ENCODE results near the gene LHFPL5.

LHFPL5 gene

GRCh38 chr6:35844290-35844689, 39.1 kb downstream of the LHFPL5 start:
- no peak overlapping the region for H3K27ac ChIP-seq (replicated peaks)
- H3K27me3 ChIP-seq (ENCODE audit: insufficient read depth, poor library complexity, severe bottlenecking) = no peaks in the 10 kb centered on the region
- H3K4me3 ChIP-seq (replicated peaks; ENCODE audit: insufficient read depth, low read length) = no peak overlapping the region
- no peak for DNase-seq (ENCODE audit: low read depth in 1 of 2, low spot score in 1 of 2)
- TF ChIP-seq, protein P1, sequence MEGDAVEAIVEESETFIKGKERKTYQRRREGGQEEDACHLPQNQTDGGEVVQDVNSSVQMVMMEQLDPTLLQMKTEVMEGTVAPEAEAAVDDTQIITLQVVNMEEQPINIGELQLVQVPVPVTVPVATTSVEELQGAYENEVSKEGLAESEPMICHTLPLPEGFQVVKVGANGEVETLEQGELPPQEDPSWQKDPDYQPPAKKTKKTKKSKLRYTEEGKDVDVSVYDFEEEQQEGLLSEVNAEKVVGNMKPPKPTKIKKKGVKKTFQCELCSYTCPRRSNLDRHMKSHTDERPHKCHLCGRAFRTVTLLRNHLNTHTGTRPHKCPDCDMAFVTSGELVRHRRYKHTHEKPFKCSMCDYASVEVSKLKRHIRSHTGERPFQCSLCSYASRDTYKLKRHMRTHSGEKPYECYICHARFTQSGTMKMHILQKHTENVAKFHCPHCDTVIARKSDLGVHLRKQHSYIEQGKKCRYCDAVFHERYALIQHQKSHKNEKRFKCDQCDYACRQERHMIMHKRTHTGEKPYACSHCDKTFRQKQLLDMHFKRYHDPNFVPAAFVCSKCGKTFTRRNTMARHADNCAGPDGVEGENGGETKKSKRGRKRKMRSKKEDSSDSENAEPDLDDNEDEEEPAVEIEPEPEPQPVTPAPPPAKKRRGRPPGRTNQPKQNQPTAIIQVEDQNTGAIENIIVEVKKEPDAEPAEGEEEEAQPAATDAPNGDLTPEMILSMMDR (IDR thresholded peaks at IDR 0.05; ENCODE audit: insufficient read depth, low read length) = no peak
- TF ChIP-seq SPI1 (IDR thresholded peaks at IDR 0.05; ENCODE audit: borderline replicate concordance, low read depth) = no peak
- TF ChIP-seq POLR2AphosphoS5 (IDR thresholded peaks at IDR 0.05; ENCODE audit: low read depth) = no peak
- no peak for TF ChIP-seq GABPA (IDR thresholded peaks at IDR 0.05; ENCODE audit: low read depth)
- TF ChIP-seq, protein P2, sequence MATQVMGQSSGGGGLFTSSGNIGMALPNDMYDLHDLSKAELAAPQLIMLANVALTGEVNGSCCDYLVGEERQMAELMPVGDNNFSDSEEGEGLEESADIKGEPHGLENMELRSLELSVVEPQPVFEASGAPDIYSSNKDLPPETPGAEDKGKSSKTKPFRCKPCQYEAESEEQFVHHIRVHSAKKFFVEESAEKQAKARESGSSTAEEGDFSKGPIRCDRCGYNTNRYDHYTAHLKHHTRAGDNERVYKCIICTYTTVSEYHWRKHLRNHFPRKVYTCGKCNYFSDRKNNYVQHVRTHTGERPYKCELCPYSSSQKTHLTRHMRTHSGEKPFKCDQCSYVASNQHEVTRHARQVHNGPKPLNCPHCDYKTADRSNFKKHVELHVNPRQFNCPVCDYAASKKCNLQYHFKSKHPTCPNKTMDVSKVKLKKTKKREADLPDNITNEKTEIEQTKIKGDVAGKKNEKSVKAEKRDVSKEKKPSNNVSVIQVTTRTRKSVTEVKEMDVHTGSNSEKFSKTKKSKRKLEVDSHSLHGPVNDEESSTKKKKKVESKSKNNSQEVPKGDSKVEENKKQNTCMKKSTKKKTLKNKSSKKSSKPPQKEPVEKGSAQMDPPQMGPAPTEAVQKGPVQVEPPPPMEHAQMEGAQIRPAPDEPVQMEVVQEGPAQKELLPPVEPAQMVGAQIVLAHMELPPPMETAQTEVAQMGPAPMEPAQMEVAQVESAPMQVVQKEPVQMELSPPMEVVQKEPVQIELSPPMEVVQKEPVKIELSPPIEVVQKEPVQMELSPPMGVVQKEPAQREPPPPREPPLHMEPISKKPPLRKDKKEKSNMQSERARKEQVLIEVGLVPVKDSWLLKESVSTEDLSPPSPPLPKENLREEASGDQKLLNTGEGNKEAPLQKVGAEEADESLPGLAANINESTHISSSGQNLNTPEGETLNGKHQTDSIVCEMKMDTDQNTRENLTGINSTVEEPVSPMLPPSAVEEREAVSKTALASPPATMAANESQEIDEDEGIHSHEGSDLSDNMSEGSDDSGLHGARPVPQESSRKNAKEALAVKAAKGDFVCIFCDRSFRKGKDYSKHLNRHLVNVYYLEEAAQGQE (IDR thresholded peaks at IDR 0.05; ENCODE audit: insufficient replicate concordance, low read depth) = no peak

DNA sequence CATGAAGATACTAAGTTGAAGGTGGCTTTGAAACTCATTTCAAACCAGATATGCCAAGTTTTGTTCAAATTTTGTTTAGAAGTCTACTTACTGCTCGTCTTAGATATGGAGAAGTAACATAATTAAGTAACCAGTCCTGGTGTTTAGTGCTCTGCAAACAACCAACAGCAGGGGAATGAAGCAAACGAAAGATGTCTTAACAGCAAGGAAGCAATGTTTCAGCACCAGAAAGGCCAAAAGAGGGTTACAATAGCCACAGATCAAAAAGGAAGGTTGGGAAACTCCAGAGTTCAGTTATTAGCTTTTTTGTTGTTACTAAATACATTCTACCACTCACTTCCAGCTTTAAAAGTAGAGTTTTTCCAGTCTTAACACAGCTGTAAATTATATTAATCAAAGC, 45.1 kb downstream of the LHFPL5 start:
- DNase-seq (ENCODE audit: low read depth in 1 of 2, low spot score in 1 of 2) = peak; percentile 44 to 80
- Histone ChIP-seq H3K27me3 (ENCODE audit: insufficient read depth, poor library complexity, severe bottlenecking) (no peaks in the 10 kb centered on the region), H3K4me3 (replicated peaks; ENCODE audit: insufficient read depth, low read length) (no peak overlapping the region), H3K27ac (replicated peaks) (peak overlapping the region; percentile 81)
- TF ChIP-seq SPI1 (IDR thresholded peaks at IDR 0.05; ENCODE audit: borderline replicate concordance, low read depth) (no peak), GABPA (IDR thresholded peaks at IDR 0.05; ENCODE audit: low read depth) (no peak), POLR2AphosphoS5 (IDR thresholded peaks at IDR 0.05; ENCODE audit: low read depth) (no peak)
- TF ChIP-seq, protein P2 (IDR thresholded peaks at IDR 0.05; ENCODE audit: insufficient replicate concordance, low read depth) = peak; percentile 64
- TF ChIP-seq, protein P1 (IDR thresholded peaks at IDR 0.05; ENCODE audit: insufficient read depth, low read length) = no peak

DNA sequence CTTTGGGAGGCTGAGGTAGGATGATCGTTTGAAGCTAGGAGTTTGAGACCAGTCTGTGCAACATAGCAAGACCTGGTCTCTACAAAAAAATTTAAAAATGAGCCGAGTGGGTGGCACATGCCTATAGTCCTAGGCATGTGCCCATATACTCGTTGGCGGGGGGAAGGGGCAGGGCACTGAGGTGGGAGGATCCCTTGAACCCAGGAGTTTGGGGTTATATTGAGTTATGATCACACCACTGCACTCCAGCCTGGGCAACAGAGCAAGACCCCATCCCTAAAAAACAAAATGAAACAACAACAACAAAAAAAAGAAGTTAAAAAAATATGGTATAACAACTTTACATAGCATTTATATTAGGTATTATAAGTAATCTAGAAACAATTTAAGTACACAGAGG, 47.8 kb downstream of the LHFPL5 start:
- DNase-seq (ENCODE audit: low read depth in 1 of 2, low spot score in 1 of 2) = no peak
- H3K4me3 ChIP-seq (replicated peaks; ENCODE audit: insufficient read depth, low read length) = no peak overlapping the region
- H3K27me3 ChIP-seq (ENCODE audit: insufficient read depth, poor library complexity, severe bottlenecking) = no peaks in the 10 kb centered on the region
- TF ChIP-seq, protein P1 (IDR thresholded peaks at IDR 0.05; ENCODE audit: insufficient read depth, low read length) = no peak
- TF ChIP-seq, protein P2 (IDR thresholded peaks at IDR 0.05; ENCODE audit: insufficient replicate concordance, low read depth) = no peak
- TF ChIP-seq SPI1 (IDR thresholded peaks at IDR 0.05; ENCODE audit: borderline replicate concordance, low read depth) (no peak), GABPA (IDR thresholded peaks at IDR 0.05; ENCODE audit: low read depth) (no peak), POLR2AphosphoS5 (IDR thresholded peaks at IDR 0.05; ENCODE audit: low read depth) (no peak)
- peak overlapping the region; percentile 81 for H3K27ac ChIP-seq (replicated peaks)

All from HL-60 (cell line).